NCI-H1930 (cell line): Measurements from ENCODE around the gene MLLT11.
A peak's percentile ranks its signal among the peaks of the same experiment; 100 is the strongest.
"Not testable (repeated sequence)": the region's sequence is repeated elsewhere in the genome, so short reads cannot be mapped to it uniquely, and the experiment has no call there.

Source experiments
- DNase-seq, 2 experiments: peaks; one replicate each; lab custom pipeline; 2025; lab: John Stamatoyannopoulos, UW

Gene MLLT11

GRCh38 chr1:151056149-151056548 is 4.0 kb upstream of the MLLT11 start:
- no peak for DNase-seq

GRCh38 chr1:151058692-151059091 is 1.5 kb upstream of the MLLT11 start:
- no peak for DNase-seq

GRCh38 chr1:151059109-151060006 is 839 bp upstream of the MLLT11 start, which contains the start of gene CDC42SE1:
Gene CDC42SE1 (minus strand): TSS chr1:151059622. CDS start chr1:151055730, 3,892 bp downstream.
- peak; percentile 70 to 85 for DNase-seq

- peak; percentile 36 to 49 for DNase-seq
Observed at GRCh38 chr1:151060657-151061421, 642 bp downstream of the MLLT11 start.

- DNase-seq: no peak
Observed at GRCh38 chr1:151061704-151062103, 1.5 kb downstream of the MLLT11 start.

GRCh38 chr1:151062741-151063371 is 2.7 kb downstream of the MLLT11 start:
- DNase-seq: no peak

- no peak for DNase-seq
Observed at GRCh38 chr1:151065089-151065645, 5.0 kb downstream of the MLLT11 start.

GRCh38 chr1:151067185-151067584 is 7.0 kb downstream of the MLLT11 start:
- no peak for DNase-seq

- DNase-seq: no peak
Observed at GRCh38 chr1:151069103-151069486, 8.9 kb downstream of the MLLT11 start.

GRCh38 chr1:151070474-151071276 is 10.5 kb downstream of the MLLT11 start, which contains the start of gene GABPB2:
Gene GABPB2 (plus strand): TSS chr1:151070761. CDS start chr1:151088190, 17,429 bp downstream.
- DNase-seq: peak; percentile 87 to 89

GRCh38 chr1:151072224-151072623 is 12.0 kb downstream of the MLLT11 start:
- DNase-seq: peak; percentile 62 to 63

GRCh38 chr1:151085953-151086559 is 25.9 kb downstream of the MLLT11 start:
- DNase-seq: no peak

- not testable (repeated sequence) for DNase-seq
Observed at GRCh38 chr1:151097426-151097825, 37.2 kb downstream of the MLLT11 start.

GRCh38 chr1:151098126-151098525 is 37.9 kb downstream of the MLLT11 start:
- DNase-seq: no peak

- no peak for DNase-seq
Observed at GRCh38 chr1:151104630-151105029, 44.4 kb downstream of the MLLT11 start.

GRCh38 chr1:151106894-151107293 is 46.7 kb downstream of the MLLT11 start:
- DNase-seq: no peak

GRCh38 chr1:151108331-151108730 is 48.1 kb downstream of the MLLT11 start:
- DNase-seq: no peak

- DNase-seq: no peak
Observed at GRCh38 chr1:151113877-151114276, 53.7 kb downstream of the MLLT11 start.
